C4-2B (cell line): ENCODE measurements around the gene DPP7.
"Not testable (repeated sequence)": the region's sequence is repeated elsewhere in the genome, so short reads cannot be mapped to it uniquely, and the experiment has no call there.

Experiments used
- H3K27ac ChIP-seq: fragments of 450-650 bp; 2 replicates; pipeline ENCODE4 v1.5.1; 2017
- CTCF ChIP-seq: fragments of 450-650 bp; conservative IDR thresholded peaks from 2 replicates; pipeline ENCODE4 v1.5.1; 2017; ENCODE audit warnings: mild to moderate bottlenecking
- ZFX ChIP-seq: fragments of 450-650 bp; IDR thresholded peaks from 2 replicates; pipeline ENCODE4 v1.6.1; 2017

DPP7 gene

DNA sequence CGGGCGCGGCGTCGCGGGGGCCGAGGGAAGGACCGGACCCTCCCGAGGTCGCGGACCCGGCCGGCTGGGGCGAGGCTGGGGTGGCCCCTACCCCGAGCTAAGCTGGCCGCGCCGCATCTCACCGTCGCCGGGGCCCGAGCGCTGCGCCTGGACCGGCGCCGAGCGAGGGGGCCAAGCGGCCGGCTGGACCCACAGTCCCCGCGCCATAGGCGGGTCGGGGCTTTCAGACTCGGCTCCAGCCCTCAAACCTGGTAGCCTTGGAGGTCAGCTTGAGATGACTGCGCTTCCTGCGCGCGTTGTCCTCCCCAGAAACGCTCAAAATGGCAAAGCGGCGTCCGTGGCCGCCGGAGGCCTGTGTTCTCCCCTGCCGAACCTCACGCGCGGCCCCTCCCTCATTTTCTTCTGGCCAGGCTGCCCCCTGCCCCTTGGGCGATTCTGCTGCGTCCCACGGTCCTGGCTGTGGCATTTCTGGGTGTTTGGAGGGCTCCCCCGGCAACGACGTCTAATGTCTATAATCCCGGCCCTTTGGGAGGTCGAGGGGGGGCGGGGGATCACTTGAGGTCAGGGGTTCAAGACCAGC lies 15.7 kb upstream of the DPP7 start:
- no peak for TF ChIP-seq ZFX
- H3K27ac ChIP-seq, result peak overlapping the region; percentile 92

DNA sequence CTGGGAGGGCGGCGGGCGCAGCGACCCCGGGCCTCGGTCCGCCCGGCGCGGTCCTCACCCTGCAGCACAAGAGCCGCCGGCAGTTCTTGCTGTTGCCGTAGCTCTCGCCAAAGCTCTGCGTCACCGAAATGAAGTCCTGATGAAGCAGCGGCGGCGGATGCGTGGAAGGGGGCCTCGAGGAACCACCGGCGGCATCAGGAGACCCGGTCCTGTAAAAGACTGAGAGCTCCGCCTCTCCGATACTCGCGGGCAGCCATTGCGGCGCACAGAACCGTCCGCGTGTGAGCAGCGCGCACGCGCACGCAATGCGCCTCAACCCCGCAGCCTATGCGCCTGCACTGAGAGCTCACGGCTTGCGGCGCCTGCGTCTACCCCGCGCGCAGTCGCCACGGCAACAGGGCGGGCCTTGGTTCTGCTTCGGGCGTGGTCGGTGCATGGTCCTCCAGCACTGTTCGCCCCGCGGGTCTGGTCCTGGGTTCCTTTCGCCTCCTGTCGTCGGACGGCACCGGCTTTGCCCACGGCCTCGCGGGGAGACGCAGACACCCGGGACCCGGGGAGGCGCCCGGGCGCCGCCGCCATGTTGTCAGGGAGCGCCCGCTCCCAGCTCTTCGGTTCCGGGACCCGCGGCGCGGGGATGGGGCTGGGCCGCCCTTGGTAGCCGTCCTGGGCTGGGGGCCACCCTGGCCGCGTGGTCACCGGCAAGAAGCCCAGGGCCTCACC lies 15.1 kb upstream of the DPP7 start:
- H3K27ac ChIP-seq, result peak overlapping the region; percentile 92

DNA sequence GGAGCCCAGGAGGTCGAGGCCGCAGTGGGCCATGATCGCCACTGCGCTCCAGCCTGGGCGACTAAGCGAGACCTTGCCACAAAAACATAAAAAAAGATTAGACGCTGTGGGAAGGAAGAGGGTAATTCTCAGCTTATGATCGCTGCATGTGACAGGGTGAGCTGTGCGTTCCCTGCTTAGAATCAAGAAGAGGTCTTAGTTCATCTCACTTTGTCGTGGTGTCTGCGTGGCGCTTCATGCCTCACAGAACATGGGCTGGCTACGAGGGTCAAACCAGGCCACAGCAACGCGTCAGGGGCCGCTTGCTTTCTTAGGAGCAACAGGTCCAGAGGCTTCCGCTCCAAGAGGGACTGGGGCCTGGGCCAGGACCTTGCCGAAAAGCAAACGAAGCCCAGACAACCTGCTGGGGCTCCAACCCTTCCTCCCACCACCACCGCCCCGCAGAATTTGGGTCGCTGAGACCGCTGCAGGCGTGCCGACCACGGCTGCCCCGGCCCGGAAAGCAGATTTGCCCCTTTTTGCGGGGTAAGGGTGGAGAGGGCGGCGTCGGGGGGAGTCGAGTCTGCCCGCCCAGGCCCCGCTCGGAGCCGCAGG lies 14.4 kb upstream of the DPP7 start:
- H3K27ac ChIP-seq, result peak overlapping the region; percentile 92

More for the DNA sequence above, 15.1 kb upstream of the DPP7 start:
- no peak for TF ChIP-seq CTCF
- TF ChIP-seq ZFX, result peak; percentile 41; the same call in 1 of the 2 replicates

GRCh38 chr9:137128158-137128861 lies 13.8 kb upstream of the DPP7 start:
- peak overlapping the region; percentile 92 for H3K27ac ChIP-seq
- no peak for TF ChIP-seq CTCF
- no peak for TF ChIP-seq ZFX

More for the DNA sequence above, 14.4 kb upstream of the DPP7 start:
- TF ChIP-seq CTCF (no peak), ZFX (peak; percentile 75; the same call in 1 of the 2 replicates)

DNA sequence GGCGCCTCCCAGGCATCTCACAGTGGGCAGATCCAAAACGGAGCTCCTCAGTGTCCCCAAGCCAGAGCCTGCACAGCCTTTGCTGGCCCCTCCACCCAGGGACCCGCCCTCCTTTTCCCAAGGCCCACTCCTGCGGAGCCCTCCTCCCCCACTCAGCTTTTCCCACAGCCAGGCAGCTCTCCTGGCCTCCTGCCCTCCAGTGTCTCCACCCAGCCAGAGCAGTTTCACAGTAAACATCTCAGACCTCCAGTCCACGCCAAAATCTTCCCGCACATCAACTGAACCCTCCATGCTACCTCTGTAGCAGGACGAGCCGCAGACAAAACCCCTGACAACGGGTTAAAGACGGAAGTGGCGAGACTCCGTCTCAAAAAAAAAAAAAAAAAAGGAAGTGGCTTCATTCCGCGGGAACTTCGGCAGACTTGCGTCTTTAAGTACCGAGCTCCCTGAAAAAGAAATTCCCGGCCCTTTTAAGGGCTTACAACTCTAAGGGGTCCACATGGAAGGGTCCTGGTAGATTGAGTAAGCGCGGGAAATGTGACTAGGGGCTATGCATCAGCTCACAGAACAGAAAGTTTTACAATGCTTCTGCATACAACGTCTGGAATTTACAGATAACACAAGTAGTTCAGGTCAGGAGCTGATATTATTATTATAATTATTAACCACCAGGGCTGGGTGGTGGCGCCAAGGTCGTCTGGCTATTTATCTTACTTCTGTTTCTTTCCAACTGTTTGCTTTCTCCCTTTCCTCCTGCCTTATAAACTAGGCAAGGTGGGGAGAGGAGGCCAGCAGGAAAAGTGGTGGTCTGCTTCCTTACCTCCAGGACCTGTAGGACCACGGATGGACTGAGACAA lies 13.0 kb upstream of the DPP7 start:
- H3K27ac ChIP-seq, result peak overlapping the region; percentile 92
- TF ChIP-seq CTCF, result no peak
- no peak for TF ChIP-seq ZFX

DNA sequence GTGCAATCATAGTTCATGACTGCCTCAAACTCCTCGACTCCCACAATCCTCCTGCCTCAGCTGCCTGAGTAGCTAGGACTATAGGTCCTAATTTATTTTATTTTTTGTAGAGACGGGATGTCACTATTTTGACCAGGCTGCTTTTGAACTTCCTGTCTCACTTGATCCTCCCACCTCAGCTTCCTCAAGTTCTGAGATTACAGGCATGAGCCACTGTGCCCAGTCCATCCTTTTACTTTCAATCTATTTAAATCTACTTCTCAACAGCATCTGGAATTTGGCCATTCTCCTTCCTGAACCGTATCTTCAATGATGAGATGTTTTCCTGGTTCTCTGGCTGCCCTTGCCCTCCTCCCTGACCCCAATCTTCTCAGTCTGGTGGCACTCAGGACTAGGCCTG lies 12.3 kb upstream of the DPP7 start:
- TF ChIP-seq ZFX (no peak), CTCF (no peak)
- peak overlapping the region; percentile 92 for H3K27ac ChIP-seq

DNA sequence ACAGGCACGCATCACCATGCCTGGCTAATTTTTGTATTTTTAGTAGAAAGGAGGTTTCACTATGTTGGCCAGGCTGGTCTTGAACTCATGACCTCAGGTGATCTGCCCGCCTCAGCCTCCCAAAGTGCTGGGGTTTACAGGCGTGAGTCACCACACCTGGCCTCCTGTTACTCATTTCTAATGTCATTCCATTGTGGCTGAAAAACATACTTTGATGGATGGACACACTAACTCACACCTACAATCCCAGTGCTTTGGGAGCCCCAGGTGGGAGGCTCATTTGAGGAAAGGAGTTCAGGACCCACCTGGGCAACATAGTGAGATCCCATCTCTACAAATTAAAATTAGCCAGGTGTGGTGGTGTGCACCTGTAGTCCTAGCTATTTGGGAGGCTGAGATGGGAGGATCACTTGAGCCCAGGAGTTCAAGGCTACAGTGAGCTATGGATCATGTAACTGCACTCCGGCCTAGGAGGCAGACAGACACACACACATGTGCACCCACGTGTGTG lies 9.5 kb upstream of the DPP7 start:
- not testable (repeated sequence) for H3K27ac ChIP-seq
